ENCODE measurements around the gene SLC12A1.

The SLC12A1 gene

GRCh38 chr15:48244921-48245320 lies 38.8 kb downstream of the SLC12A1 start:
- no peak for DNase-seq

- no peak for DNase-seq
Observed at GRCh38 chr15:48248414-48248813, 42.3 kb downstream of the SLC12A1 start.

- DNase-seq: no peak
Observed at GRCh38 chr15:48250640-48251076, 44.6 kb downstream of the SLC12A1 start.

GRCh38 chr15:48253172-48253571 lies 47.1 kb downstream of the SLC12A1 start:
- no peak for DNase-seq

- no peak for DNase-seq
Observed at GRCh38 chr15:48265135-48265534, 59.0 kb downstream of the SLC12A1 start.

GRCh38 chr15:48266024-48266689 lies 60.1 kb downstream of the SLC12A1 start:
- DNase-seq: no peak

GRCh38 chr15:48267766-48268165 lies 61.7 kb downstream of the SLC12A1 start:
- no peak for DNase-seq

GRCh38 chr15:48273049-48273448 lies 66.9 kb downstream of the SLC12A1 start:
- DNase-seq: no peak

- no peak for DNase-seq
Observed at GRCh38 chr15:48278666-48279065, 72.6 kb downstream of the SLC12A1 start.

GRCh38 chr15:48279608-48280007 lies 73.5 kb downstream of the SLC12A1 start:
- no peak for DNase-seq

GRCh38 chr15:48281674-48282073 lies 75.6 kb downstream of the SLC12A1 start:
- no peak for DNase-seq

GRCh38 chr15:48282216-48282615 lies 76.1 kb downstream of the SLC12A1 start:
- DNase-seq: no peak

- DNase-seq: no peak
Observed at GRCh38 chr15:48283396-48284145, 77.5 kb downstream of the SLC12A1 start.

- no peak for DNase-seq
Observed at GRCh38 chr15:48285329-48286214, 79.5 kb downstream of the SLC12A1 start.

GRCh38 chr15:48289628-48290027 lies 83.5 kb downstream of the SLC12A1 start:
- no peak for DNase-seq

- no peak for DNase-seq
Observed at GRCh38 chr15:48292458-48292857, 86.4 kb downstream of the SLC12A1 start.

- DNase-seq: no peak
Observed at GRCh38 chr15:48297668-48298067, 91.6 kb downstream of the SLC12A1 start.

GRCh38 chr15:48298914-48299313 lies 92.8 kb downstream of the SLC12A1 start:
- no peak for DNase-seq

GRCh38 chr15:48300038-48300437 lies 93.9 kb downstream of the SLC12A1 start:
- no peak for DNase-seq

- no peak for DNase-seq
Observed at GRCh38 chr15:48304398-48304797, 98.3 kb downstream of the SLC12A1 start.

- no peak for DNase-seq
Observed at GRCh38 chr15:48306639-48307038, 100.5 kb downstream of the SLC12A1 start.

- no peak for DNase-seq
Observed at GRCh38 chr15:48307586-48307985, 101.5 kb downstream of the SLC12A1 start.

- no peak for DNase-seq
Observed at GRCh38 chr15:48309740-48310139, 103.6 kb downstream of the SLC12A1 start.

GRCh38 chr15:48313216-48313615 lies 107.1 kb downstream of the SLC12A1 start:
- no peak for DNase-seq

All from NCI-H187 treated with DMSO at 0.1 percent for 48 hours (cell line).